Measurements from ENCODE around the gene IMPA2.

Gene IMPA2

GRCh38 chr18:11989966-11990380, 8.7 kb downstream of the IMPA2 start:
- Histone ChIP-seq H3K79me2 (ENCODE audit: insufficient read depth, low read length) (no peaks in the 10 kb centered on the region), H3K9me3 (ENCODE audit: insufficient read depth, low read depth, low read length) (no peaks in the 10 kb centered on the region)
- no peak for TF ChIP-seq CTCF (conservative IDR thresholded peaks at IDR 0.05; ENCODE audit: low read length)
- TF ChIP-seq EZH2phosphoT487 (IDR thresholded peaks at IDR 0.05; ENCODE audit: borderline replicate concordance): no peak

GRCh38 chr18:11990539-11990938, 9.2 kb downstream of the IMPA2 start:
- Histone ChIP-seq H3K9ac (ENCODE audit: low read depth, low read length, poor library complexity, severe bottlenecking) (no peak overlapping the region), H3K4me3 (ENCODE audit: low read length, poor library complexity, severe bottlenecking) (no peak overlapping the region), H3K79me2 (ENCODE audit: insufficient read depth, low read length) (no peaks in the 10 kb centered on the region), H3K4me1 (ENCODE audit: insufficient read depth, low read length, poor library complexity, severe bottlenecking) (peaks cover under 1% of the 10 kb centered on the region), H3K36me3 (ENCODE audit: insufficient read depth, low read length) (no peaks in the 10 kb centered on the region), H3K27me3 (ENCODE audit: insufficient read depth, low read length, poor library complexity, severe bottlenecking) (no peaks in the 10 kb centered on the region), H4K20me1 (ENCODE audit: insufficient read depth, low read length, poor library complexity, severe bottlenecking) (no peaks in the 10 kb centered on the region), H3K9me2 (replicated peaks; ENCODE audit: low read depth, low read length) (no peaks in the 10 kb centered on the region), H2AFZ (ENCODE audit: low read length) (no peak overlapping the region), H3F3A (ENCODE audit: low read depth) (no peaks in the 10 kb centered on the region), H3K4me2 (ENCODE audit: low read depth, low read length, poor library complexity, severe bottlenecking) (no peak overlapping the region), H3K9me3 (ENCODE audit: insufficient read depth, low read depth, low read length) (no peaks in the 10 kb centered on the region)
- TF ChIP-seq CTCF (conservative IDR thresholded peaks at IDR 0.05; ENCODE audit: low read length) (no peak), EZH2phosphoT487 (IDR thresholded peaks at IDR 0.05; ENCODE audit: borderline replicate concordance) (no peak)

More at GRCh38 chr18:11989966-11990380, 8.7 kb downstream of the IMPA2 start:
- H4K20me1 ChIP-seq (ENCODE audit: insufficient read depth, low read length, poor library complexity, severe bottlenecking): no peaks in the 10 kb centered on the region
- H2AFZ ChIP-seq (ENCODE audit: low read length): no peak overlapping the region
- no peaks in the 10 kb centered on the region for H3K27me3 ChIP-seq (ENCODE audit: insufficient read depth, low read length, poor library complexity, severe bottlenecking)
- no peaks in the 10 kb centered on the region for H3K36me3 ChIP-seq (ENCODE audit: insufficient read depth, low read length)
- no peak overlapping the region for H3K4me3 ChIP-seq (ENCODE audit: low read length, poor library complexity, severe bottlenecking)
- H3F3A ChIP-seq (ENCODE audit: low read depth): no peaks in the 10 kb centered on the region
- H3K9me2 ChIP-seq (replicated peaks; ENCODE audit: low read depth, low read length): no peaks in the 10 kb centered on the region
- no peak overlapping the region for H3K4me2 ChIP-seq (ENCODE audit: low read depth, low read length, poor library complexity, severe bottlenecking)
- no peaks in the 10 kb centered on the region for H3K4me1 ChIP-seq (ENCODE audit: insufficient read depth, low read length, poor library complexity, severe bottlenecking)
- no peak overlapping the region for H3K9ac ChIP-seq (ENCODE audit: low read depth, low read length, poor library complexity, severe bottlenecking)

GRCh38 chr18:11991021-11991795, 9.9 kb downstream of the IMPA2 start:
- Histone ChIP-seq H3F3A (ENCODE audit: low read depth) (no peaks in the 10 kb centered on the region), H3K4me3 (ENCODE audit: low read length, poor library complexity, severe bottlenecking) (no peak overlapping the region), H2AFZ (ENCODE audit: low read length) (no peak overlapping the region), H3K4me2 (ENCODE audit: low read depth, low read length, poor library complexity, severe bottlenecking) (no peak overlapping the region), H3K9me3 (ENCODE audit: insufficient read depth, low read depth, low read length) (no peaks in the 10 kb centered on the region), H3K9me2 (replicated peaks; ENCODE audit: low read depth, low read length) (no peaks in the 10 kb centered on the region), H3K9ac (ENCODE audit: low read depth, low read length, poor library complexity, severe bottlenecking) (no peak overlapping the region), H3K4me1 (ENCODE audit: insufficient read depth, low read length, poor library complexity, severe bottlenecking) (peaks cover 7% of the 10 kb centered on the region), H3K27me3 (ENCODE audit: insufficient read depth, low read length, poor library complexity, severe bottlenecking) (no peaks in the 10 kb centered on the region), H4K20me1 (ENCODE audit: insufficient read depth, low read length, poor library complexity, severe bottlenecking) (no peaks in the 10 kb centered on the region), H3K79me2 (ENCODE audit: insufficient read depth, low read length) (no peaks in the 10 kb centered on the region), H3K36me3 (ENCODE audit: insufficient read depth, low read length) (no peaks in the 10 kb centered on the region)
- TF ChIP-seq EZH2phosphoT487 (IDR thresholded peaks at IDR 0.05; ENCODE audit: borderline replicate concordance): no peak
- TF ChIP-seq CTCF (conservative IDR thresholded peaks at IDR 0.05; ENCODE audit: low read length): no peak
